HepG2 (cell line): Measurements from ENCODE around the gene CKLF. TPM values are rescaled to one million over a fixed set of nuclear protein-coding genes. Genes with fewer than 3 reads are reported as not detected.
"Not testable (repeated sequence)": the region's sequence is repeated elsewhere in the genome, so short reads cannot be mapped to it uniquely, and the experiment has no call there.

Source experiments
- ATAC-seq: fragments of 200-7000 bp; cut with Tn5 transposase; 3 replicates; pipeline ENCODE4 v1.9.1; 2020; ENCODE audit warnings: mild to moderate bottlenecking, moderate library complexity
- BruUV-seq: library from RNA; stranded (reverse); fragments of 400-500 nt; replicated peaks from 2 replicates; lab custom pipeline; 2021; lab: Mats Ljungman, UMichigan
- CTCF ChIA-PET: fragments of 300-600 bp; formaldehyde crosslinking; extraction: SDS; loops from one replicate; lab custom pipeline; 2021; ENCODE audit warnings: low total read pairs, inconsistent platforms, low intra/inter-chr PET ratio; lab: Yijun Ruan, JAX
- POLR2A ChIA-PET: fragments of 350-600 bp; sonication (Branson Sonifier 250); formaldehyde crosslinking; loops from one replicate; lab custom pipeline; 2020; ENCODE audit warnings: antibody characterized with exemption, inconsistent platforms; lab: Yijun Ruan, JAX
- DNase-seq: peaks from one replicate; pipeline ENCODE4 v3.0.0-alpha.2; 2015; ENCODE audit warnings: low spot score
- FAIRE-seq: peaks from 3 replicates; lab custom pipeline; 2011; peaks lifted over from hg19 to GRCh38; lab: Jason Lieb, UNC
- H2AFZ ChIP-seq: one replicate; pipeline ENCODE4 v1.6.1; 2011; ENCODE audit warnings: low read length, inconsistent platforms
- H3K27ac ChIP-seq: fragments of 300-600 bp; 3 replicates; pipeline ENCODE4 v1.8.0; 2011; ENCODE audit warnings: mixed run types, mild to moderate bottlenecking, mixed read lengths, low read length, inconsistent platforms; ENCODE audit not compliant: insufficient read depth; ENCODE audit errors: extremely low read length
- H3K27me3 ChIP-seq, 2 experiments: fragments of 200-600 bp in 1 of 2; 2 replicates in 1 of 2; 3 replicates in 1 of 2; pipeline versions ENCODE4 v1.6.0 to v1.8.0; 2011; ENCODE audit warnings: low read length in 2 of 2, mild to moderate bottlenecking in 2 of 2, moderate library complexity in 2 of 2, inconsistent platforms in 1 of 2; ENCODE audit not compliant: insufficient read depth in 2 of 2, control insufficient read depth in 1 of 2
- H3K36me3 ChIP-seq, 2 experiments: fragments of 200-600 bp in 1 of 2; replicated peaks in 1 of 2; 2 replicates in 1 of 2; 3 replicates in 1 of 2; pipeline versions ENCODE4 v1.5.1 to v1.8.0; 2011; ENCODE audit warnings: low read length in 2 of 2, inconsistent platforms in 1 of 2; ENCODE audit not compliant: insufficient read depth in 2 of 2, control insufficient read depth in 1 of 2
- H3K4me1 ChIP-seq: 2 replicates; pipeline ENCODE4 v1.5.1; 2012; ENCODE audit warnings: low read length, inconsistent platforms; ENCODE audit not compliant: insufficient read depth
- H3K4me2 ChIP-seq: 2 replicates; pipeline ENCODE4 v1.6.0; 2011; ENCODE audit warnings: low read depth, low read length, inconsistent platforms
- H3K4me3 ChIP-seq, 3 experiments: fragments of 200-600 bp in 1 of 3; sonication (generic), shearing (Covaris generic) in 1 of 3; replicated peaks in 1 of 3; 2 replicates each; pipeline ENCODE4 v1.5.1; 2011 to 2016; ENCODE audit warnings: low read length in 3 of 3, inconsistent platforms in 2 of 3, low read depth in 2 of 3, mild to moderate bottlenecking in 2 of 3, control low read depth in 1 of 3, mixed read lengths in 1 of 3; ENCODE audit not compliant: insufficient read depth in 1 of 3
- H3K79me2 ChIP-seq: one replicate; pipeline ENCODE4 v1.6.1; 2011; ENCODE audit warnings: low read length, inconsistent platforms; ENCODE audit not compliant: insufficient read depth
- H3K9ac ChIP-seq: 2 replicates; pipeline ENCODE4 v1.6.0; 2011; ENCODE audit warnings: mild to moderate bottlenecking, low read depth, low read length, inconsistent platforms; ENCODE audit not compliant: insufficient read depth
- H3K9me3 ChIP-seq: 2 replicates; pipeline ENCODE4 v1.5.1; 2012; ENCODE audit warnings: mild to moderate bottlenecking, low read length
- H4K20me1 ChIP-seq: 2 replicates; pipeline ENCODE4 v1.6.0; 2011; ENCODE audit warnings: inconsistent platforms, mild to moderate bottlenecking, low read length, moderate library complexity; ENCODE audit not compliant: insufficient read depth
- AGO2 ChIP-seq: fragments of 200-400 bp; formaldehyde crosslinking; optimal IDR thresholded peaks from 2 replicates; pipeline ENCODE3; 2017; ENCODE audit warnings: mild to moderate bottlenecking, low read depth, low read length, moderate library complexity
- POLR2G ChIP-seq: fragments of 200-400 bp; formaldehyde crosslinking; IDR thresholded peaks from 2 replicates; pipeline ENCODE4 v1.6.1; 2018; ENCODE audit warnings: mild to moderate bottlenecking, low read depth, low read length, moderate library complexity
- ZNF20 ChIP-seq: sonication (generic); formaldehyde crosslinking; IDR thresholded peaks from 2 replicates; pipeline ENCODE4 v1.4.0; 2020; ENCODE audit warnings: mild to moderate bottlenecking, moderate library complexity, missing genetic modification reagents
- WGBS: methylation state at CpG from one replicate; pipeline ENCODE4 v1.1.6; 2017; ENCODE audit warnings: low lambda C conversion rate; 5-methylcytosine and 5-hydroxymethylcytosine counted together
- in situ Hi-C: cut with HindIII; loops from 2 replicates; pipeline ENCODE4 v1.10.0; 2017; ENCODE audit warnings: low pct_unique_long_range_greater_than_20kb; ENCODE audit not compliant: extremely low pct_ligation_motif_present
- intact Hi-C: fragments of 100-400 bp; cut with micrococcal nuclease; formaldehyde crosslinking; loops from one replicate; pipeline ENCODE4 v1.10.0; 2022; ENCODE audit not compliant: unreplicated experiment
- polyA plus RNA-seq, 8 experiments: library from polyadenylated mRNA; depleted of rRNA in 3 of 8; stranded (reverse) in 7 of 8; unstranded in 1 of 8; fragments of >200 nt; fragmentation: Illumina TruSeq in 4 of 8; extraction: Trizol in 4 of 8; gene quantifications; 2 replicates each; pipeline versions ENCODE4 v1.2.1 to v1.2.3, GENCODE V29; 2011 to 2016; ENCODE audit warnings: low read depth in 4 of 8, missing spikeins in 1 of 8, mixed read lengths in 1 of 8; ENCODE audit not compliant: insufficient read depth in 1 of 8
- total RNA-seq, 5 experiments: library from RNA; depleted of rRNA; stranded (reverse); fragments of >200 nt; fragmentation: Illumina TruSeq; extraction: Trizol; gene quantifications; 2 replicates each; pipeline ENCODE4 v1.2.3, GENCODE V29; 2016; ENCODE audit warnings: low read depth in 1 of 5

CKLF gene
- total and polyA plus RNA-seq, 2 of the 13 experiments (the other 11 are each of a cell fraction or from before 2014, with no cell fraction given), result 120 to 167 TPM

DNA sequence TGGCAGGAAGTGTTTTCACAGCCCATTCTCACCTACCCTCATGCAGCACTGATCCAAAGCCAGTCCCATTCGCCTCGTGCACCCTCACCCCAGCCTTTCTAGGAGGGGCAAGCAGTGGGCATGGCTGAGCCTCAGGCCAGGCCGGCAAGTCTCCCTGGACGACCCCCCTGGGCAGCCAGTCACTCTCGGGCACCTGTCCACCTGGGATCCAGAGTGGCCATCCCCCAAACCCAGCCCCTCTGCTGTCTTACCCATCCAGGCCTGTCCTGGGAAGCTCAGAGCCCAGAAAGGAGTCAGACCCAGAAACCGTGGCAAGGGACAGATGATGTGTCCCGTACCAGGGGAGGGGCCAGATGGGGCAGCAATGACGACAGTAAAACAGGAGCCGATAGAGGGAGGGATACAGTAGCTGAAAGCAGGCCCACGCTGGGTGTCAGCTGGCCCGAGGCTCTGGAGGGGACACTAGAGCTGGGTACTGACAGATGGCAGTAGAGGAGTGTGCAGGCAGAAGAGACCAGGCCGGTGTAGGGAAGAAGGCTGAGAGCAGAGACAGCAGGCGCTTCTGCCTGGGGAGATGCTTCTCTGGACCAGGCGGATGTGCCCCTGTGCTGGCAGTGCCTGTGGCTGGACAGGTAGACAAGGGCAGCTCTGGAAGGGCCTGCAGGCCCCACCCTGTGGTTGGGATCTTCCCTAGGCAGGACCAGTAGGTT is 57.9 kb downstream of the CKLF start:
- WGBS, result 97% methylated on average over 12 of the region's 14 CpGs
- H3K27ac ChIP-seq, result no peak overlapping the region
- H2AFZ ChIP-seq, result no peak overlapping the region
- DNase-seq (no peak), FAIRE-seq (no peak), ATAC-seq (no peak)
- H3K4me1 ChIP-seq, result peaks cover 47% of the 10 kb centered on the region
- intact Hi-C loops, result no loop called here
- BruUV-seq, result no TSS peak
- no peak overlapping the region for H3K9ac ChIP-seq
- POLR2A ChIA-PET, result interaction anchor here (1.5 to 1.6 kb wide), 2 partner anchors 50 to 203 kb away, joined by 3 read pairs; no protein-coding TSS in a partner anchor
- in situ Hi-C loops, result no loop called here
- H3K79me2 ChIP-seq, result peaks cover 9% of the 10 kb centered on the region
- peaks cover 23 to 48% of the 10 kb centered on the region in 2 experiments for H3K36me3 ChIP-seq
- no peaks in the 10 kb centered on the region for H3K9me3 ChIP-seq
- peaks cover 13% of the 10 kb centered on the region; the same call in 1 of the 2 replicates for H4K20me1 ChIP-seq
- H3K4me2 ChIP-seq, result no peak overlapping the region
- TF ChIP-seq AGO2 (peak; percentile 22), ZNF20 (CRISPR knock-in tag) (no peak)
- no peak overlapping the region for H3K4me3 ChIP-seq
- H3K27me3 ChIP-seq, result no peaks in the 10 kb centered on the region
- CTCF ChIA-PET, result no interaction called here

DNA sequence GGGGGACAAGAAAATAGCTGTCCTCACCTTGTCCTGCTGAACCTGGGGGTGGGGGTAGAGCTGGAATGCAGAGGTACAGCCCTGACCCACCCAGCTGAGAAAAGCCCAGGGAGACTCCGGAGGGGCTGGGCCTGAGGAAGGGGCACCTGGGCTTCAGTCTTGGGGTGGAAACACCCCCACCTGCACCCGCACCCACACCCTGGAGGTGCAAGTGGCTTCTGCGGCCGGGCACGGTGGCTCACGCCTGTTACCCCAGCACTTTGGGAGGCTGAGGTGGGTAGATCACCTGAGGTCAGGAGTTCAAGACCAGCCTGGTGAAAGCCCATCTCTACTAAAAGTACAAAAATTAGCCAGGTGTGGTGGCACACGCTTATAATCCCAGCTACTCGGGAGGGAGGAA is 59.5 kb downstream of the CKLF start:
- FAIRE-seq, H3K9me3 ChIP-seq, POLR2A ChIA-PET, H2AFZ ChIP-seq, intact Hi-C loops: not testable (repeated sequence)
- peaks cover 23 to 49% of the 10 kb centered on the region in 2 experiments for H3K36me3 ChIP-seq
- TF ChIP-seq POLR2G, result 0 out of 2 replicates have a peak, but pooled peaks have one; percentile 3
- TF ChIP-seq, all 625 proteins: peak for 1; not testable (repeated sequence) for 624
- DNase-seq, H3K9ac ChIP-seq, H3K4me2 ChIP-seq, H3K27ac ChIP-seq, H3K27me3 ChIP-seq, H3K79me2 ChIP-seq, CTCF ChIA-PET, ATAC-seq, BruUV-seq, in situ Hi-C loops, H3K4me3 ChIP-seq: not testable (repeated sequence)
- peaks cover 10% of the 10 kb centered on the region; the same call in 1 of the 2 replicates for H4K20me1 ChIP-seq
- peaks cover 44% of the 10 kb centered on the region for H3K4me1 ChIP-seq
- 100% methylated on average over 8 of the region's 8 CpGs for WGBS
